HEK293 (cell line): Measurements from ENCODE around the gene PTPRK.

ENCODE experiments used
- REST ChIP-seq: fragments of 450-650 bp; formaldehyde crosslinking; IDR thresholded peaks from 2 replicates; pipeline ENCODE4 v1.5.1; 2016; ENCODE audit warnings: missing biosample characterization, missing genetic modification characterization
- ZBTB1 ChIP-seq: fragments of 450-650 bp; formaldehyde crosslinking; IDR thresholded peaks from 2 replicates; pipeline ENCODE4 v1.5.1; 2016; ENCODE audit warnings: missing biosample characterization, missing genetic modification characterization
- ZBTB26 ChIP-seq: fragments of 450-650 bp; formaldehyde crosslinking; optimal IDR thresholded peaks from 2 replicates; pipeline ENCODE3; 2016; ENCODE audit warnings: missing biosample characterization, mild to moderate bottlenecking, missing genetic modification characterization
- ZNF561 ChIP-seq: fragments of 450-650 bp; IDR thresholded peaks from 2 replicates; pipeline ENCODE4 v1.5.1; 2018; ENCODE audit warnings: missing biosample characterization, missing genetic modification characterization, borderline replicate concordance
- ZNF660 ChIP-seq: fragments of 450-650 bp; IDR thresholded peaks from 2 replicates; pipeline ENCODE4 v1.5.1; 2018; ENCODE audit warnings: missing biosample characterization, mild to moderate bottlenecking, missing genetic modification characterization
- ZSCAN18 ChIP-seq: fragments of 450-650 bp; formaldehyde crosslinking; IDR thresholded peaks from 2 replicates; pipeline ENCODE4 v1.5.1; 2016; ENCODE audit warnings: missing biosample characterization, missing genetic modification characterization

GRCh38 chr6:128479991-128480390 is 40.4 kb downstream of the PTPRK start:
- TF ChIP-seq ZNF561 (tag by site-specific recombination) (no peak), REST (tag by site-specific recombination) (no peak), ZBTB26 (tag by site-specific recombination) (no peak), ZBTB1 (tag by site-specific recombination) (no peak), ZNF660 (tag by site-specific recombination) (no peak), ZSCAN18 (tag by site-specific recombination) (no peak)
